ENCODE data around the gene BABAM2.

DNA sequence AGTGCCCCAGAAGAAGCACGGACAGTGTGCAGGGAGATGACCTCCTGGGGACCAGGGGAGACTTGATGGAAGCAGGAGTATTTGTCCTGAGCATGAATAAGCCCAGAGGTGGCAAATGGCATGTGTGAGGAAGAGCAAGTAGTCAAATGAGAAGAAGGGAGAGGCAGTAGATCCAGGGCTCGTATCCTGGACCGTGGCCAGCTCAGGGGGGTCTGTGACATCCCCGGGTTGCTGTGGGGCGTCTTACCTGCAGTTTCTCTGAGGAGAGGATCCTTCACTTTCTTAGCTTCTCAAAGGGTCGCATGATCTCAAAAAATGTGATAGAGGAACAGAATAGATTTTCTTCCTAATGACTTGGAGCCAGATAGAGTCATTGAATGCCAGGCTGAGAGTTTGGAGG, 445.1 kb downstream of the BABAM2 start:
- TF ChIP-seq, protein P1, sequence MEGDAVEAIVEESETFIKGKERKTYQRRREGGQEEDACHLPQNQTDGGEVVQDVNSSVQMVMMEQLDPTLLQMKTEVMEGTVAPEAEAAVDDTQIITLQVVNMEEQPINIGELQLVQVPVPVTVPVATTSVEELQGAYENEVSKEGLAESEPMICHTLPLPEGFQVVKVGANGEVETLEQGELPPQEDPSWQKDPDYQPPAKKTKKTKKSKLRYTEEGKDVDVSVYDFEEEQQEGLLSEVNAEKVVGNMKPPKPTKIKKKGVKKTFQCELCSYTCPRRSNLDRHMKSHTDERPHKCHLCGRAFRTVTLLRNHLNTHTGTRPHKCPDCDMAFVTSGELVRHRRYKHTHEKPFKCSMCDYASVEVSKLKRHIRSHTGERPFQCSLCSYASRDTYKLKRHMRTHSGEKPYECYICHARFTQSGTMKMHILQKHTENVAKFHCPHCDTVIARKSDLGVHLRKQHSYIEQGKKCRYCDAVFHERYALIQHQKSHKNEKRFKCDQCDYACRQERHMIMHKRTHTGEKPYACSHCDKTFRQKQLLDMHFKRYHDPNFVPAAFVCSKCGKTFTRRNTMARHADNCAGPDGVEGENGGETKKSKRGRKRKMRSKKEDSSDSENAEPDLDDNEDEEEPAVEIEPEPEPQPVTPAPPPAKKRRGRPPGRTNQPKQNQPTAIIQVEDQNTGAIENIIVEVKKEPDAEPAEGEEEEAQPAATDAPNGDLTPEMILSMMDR (IDR thresholded peaks at IDR 0.05), result no peak
- no peak for TF ChIP-seq POLR2A (IDR thresholded peaks at IDR 0.05)
